Measurements from ENCODE around the gene EOMES.

- TF ChIP-seq CTCF (IDR thresholded peaks at IDR 0.05) (peak; percentile 79), EZH2 (IDR thresholded peaks at IDR 0.05; ENCODE audit: borderline replicate concordance, insufficient read depth, low read depth, low read length, poor library complexity, severe bottlenecking) (no peak)
Measured at GRCh38 chr3:27681249-27681748, 40.8 kb downstream of the EOMES start.
